DLD1 (cell line): ENCODE measurements around the gene LCN2.

ENCODE experiments used
- in situ Hi-C: cut with HindIII; loops from 2 replicates; pipeline ENCODE4 v1.10.0; 2017; ENCODE audit warnings: low sequenced_read_pairs

Gene LCN2

DNA sequence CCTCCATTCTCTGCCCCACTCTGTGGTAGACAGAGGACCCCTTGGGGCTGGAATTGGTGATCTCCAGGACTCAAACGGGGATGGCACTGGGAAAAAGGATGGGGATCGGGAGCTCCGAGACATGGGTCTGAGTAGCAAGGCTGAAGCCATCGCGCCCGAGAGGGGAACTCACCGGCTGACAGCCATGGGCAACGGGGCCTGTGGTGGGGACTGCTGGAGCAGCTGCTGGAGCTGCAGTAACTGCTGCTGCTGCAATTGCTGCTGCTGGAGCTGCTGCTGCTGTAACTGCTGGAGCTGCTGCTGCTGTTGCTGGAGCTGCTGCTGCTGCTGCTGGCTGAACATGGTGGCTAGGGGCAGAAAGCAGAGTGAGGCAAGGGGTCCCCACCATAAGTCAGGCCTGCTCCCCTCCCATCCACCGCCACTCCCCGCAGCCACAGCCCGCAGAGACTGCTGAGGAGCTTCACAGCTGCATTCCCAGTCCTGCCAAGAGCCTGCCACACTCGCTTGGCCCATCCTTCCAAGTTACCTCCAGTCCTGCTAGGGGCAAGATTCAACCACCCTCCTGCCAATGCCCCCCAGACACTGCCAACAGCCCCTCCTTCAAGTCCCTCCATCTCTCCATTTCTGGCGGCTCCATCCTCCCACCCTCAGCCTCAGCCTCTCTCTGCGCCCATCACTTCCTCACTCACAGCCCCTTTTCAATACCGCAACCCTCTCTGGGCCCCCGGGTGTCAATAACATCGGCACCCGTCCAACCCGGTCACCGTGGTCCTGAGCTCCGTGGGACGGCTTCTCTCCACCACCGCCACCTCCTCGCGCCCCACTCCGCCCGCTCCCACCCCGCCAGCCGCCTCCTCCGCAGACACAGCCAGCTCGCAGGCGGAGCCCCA is 41.5 kb downstream of the LCN2 start:
- in situ Hi-C loops, result no loop called here

DNA sequence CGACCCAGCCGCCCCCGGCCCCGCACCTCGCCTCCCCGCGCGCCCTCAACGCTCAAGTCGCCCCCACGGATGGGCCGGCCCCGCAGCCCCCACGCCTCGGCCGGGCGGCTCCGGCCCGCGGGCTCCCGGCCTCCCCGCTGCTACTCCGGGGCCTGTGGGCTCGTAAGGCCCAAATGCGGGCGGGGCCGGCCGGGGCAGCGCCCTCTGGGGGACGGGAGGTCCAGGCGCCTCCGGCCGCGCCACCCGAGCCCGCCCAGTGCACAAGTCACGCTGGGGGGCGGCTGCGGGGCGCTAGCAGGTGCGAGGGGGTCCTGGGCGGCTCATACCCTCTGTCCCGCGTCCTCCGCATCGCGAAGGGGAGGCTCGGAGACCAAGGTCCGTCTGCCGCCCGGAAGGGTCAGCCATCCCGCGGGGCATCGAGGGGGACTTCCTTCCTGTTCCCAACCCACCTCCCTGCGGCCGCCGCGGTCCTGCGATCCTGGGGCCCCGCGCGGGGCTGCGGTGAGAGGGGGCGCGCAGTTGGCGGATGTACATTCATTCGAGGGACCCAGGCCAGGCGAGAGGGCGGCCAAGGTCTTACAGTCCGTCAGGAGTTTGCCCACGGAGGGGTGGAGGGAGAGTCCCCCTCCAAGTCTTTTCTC is 42.3 kb downstream of the LCN2 start, which contains the start of gene CIZ1:
CIZ1 (minus strand) TSS at position 167 of the 641 bp plus-strand sequence. CDS start 715 bp downstream, outside the sequence.
- in situ Hi-C loops, result no loop called here

DNA sequence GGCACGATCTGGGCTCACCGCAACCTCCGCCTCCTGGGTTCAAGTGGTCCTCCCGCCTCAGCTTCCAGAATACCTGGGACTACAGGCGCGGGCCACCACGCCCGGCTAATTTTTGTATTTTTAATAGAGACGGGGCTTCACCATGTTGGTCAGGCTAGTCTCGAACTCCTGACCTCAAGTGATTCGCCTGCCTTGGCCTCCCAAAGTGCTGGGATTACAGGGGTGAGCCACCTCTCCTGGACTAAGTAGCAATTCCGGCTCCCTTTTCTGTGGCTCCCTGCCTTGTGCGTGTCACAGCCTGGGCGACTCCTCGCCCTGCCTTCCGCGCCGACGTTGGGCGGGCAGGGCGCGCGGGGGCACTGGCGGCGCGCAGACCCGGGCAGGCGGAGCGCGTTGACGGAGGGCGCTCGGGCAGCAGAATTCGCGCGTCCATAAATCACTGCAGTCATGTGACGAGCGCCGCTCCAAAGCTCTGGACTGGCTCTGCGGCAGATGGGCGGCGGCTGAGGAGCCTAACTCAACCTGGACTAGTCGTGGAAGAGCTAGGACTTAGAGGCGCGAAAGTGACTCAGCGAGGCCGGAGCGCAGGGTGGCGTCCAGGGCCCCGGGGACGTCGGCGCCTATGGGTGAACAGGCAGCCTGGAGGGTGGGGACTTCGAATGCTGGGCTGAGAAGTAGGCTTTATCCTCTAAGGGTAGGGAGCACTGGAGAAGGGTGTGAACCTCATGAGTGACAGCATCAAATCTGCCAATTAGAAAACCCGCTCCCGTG is 43.5 kb downstream of the LCN2 start:
- in situ Hi-C loops, result no loop called here

DNA sequence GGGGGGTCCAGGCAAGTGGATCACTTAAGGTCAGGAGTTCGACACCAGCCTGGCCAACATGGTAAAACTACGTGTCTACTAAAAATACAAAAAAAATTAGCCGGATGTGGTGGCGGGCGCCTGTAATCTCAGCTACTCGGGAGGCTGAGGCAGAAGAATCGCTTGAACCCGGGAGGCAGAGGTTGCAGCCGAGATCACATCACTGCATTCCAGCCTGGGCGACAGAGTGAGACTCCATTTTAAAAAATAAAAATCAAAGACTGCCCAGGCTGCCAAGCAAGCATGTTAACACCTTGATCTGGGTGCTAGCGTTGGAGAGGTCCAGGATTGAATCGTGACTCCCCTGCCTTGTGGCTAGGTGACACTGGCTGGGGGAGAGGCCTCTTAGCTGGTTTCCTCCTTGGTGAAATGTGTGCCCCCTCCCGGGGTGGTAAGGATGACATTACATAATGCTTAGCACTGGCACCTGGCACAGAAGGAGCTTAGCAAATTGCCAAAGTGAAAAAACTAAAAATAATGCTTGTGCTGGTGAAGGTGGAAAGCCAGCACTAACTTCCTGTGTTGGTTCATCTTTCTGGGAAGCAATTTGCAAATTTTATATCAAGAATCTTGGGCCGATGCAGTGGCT is 44.3 kb downstream of the LCN2 start:
- in situ Hi-C loops, result no loop called here

DNA sequence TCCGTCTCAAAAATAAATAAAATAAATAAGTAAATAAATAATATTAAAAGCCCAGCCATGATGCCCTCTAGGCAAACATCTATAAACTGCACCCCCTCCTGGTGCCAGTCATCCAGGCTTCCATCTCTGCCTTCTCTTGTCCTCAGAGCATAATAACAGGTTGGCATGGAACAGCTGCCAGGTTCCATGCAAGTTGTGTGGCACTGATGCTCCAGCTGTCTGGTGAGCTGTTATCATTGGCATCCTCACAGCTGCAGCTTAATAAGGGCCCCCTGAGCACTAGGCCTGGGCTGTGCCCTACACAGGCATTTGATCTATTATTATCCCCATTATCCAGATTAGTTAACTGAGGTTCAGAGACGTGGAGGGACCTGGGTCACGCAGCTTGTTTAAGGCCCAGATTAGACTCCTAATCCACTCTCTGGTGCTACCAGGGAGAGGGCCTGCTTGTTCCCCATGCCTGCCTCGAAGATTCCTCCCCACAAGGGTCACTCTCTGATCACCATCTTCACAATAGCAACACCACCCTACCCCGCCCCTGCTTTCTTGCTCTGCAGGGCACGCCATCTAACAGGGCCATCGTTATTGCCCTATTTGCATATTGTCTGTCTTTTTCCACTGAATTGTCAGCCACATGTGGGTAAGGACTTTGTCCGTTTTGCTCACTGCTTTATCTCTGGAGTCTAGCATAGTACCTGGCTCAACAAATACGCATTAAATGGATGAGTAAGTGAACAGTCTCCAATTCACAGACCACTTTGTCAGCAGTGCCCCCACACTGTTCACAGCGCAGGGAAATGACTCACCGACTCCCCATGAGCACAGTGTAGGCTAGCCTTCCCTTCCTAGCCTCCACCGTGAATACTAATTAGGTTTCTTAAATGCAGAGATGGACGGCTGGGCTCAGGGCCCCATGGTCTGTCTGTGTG is 52.5 kb downstream of the LCN2 start:
- in situ Hi-C loops, result no loop called here

DNA sequence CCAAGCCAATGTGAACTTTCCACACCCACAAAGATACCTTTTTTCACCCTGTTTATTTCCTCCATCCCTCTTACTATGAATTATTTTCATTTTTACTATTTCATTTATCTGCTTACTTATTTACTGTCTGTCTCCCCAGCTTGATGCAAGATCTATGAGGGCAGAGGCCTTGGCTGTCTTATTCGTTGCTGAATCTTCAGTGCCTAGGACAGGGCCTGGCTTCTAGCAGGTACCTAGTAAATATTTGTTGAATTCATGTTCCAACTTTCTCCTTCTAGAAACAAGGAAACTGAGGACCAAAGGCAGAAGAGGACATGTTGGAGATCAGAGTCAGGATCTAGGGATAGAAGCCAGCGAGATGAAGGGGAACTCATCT is 53.4 kb downstream of the LCN2 start:
- in situ Hi-C loops, result no loop called here
